NCI-H748 (cell line): Measurements from ENCODE around the gene NDRG4.

Experiments used
- DNase-seq: peaks from one replicate; lab custom pipeline; 2025; ENCODE audit not compliant: unreplicated experiment; lab: John Stamatoyannopoulos, UW

Gene NDRG4

GRCh38 chr16:58537124-58537906 is 37.4 kb downstream of the NDRG4 start:
- DNase-seq = no peak

- no peak for DNase-seq
Observed at GRCh38 chr16:58541711-58542110, 41.8 kb downstream of the NDRG4 start.

- no peak for DNase-seq
Observed at GRCh38 chr16:58542291-58542690, 42.3 kb downstream of the NDRG4 start.

GRCh38 chr16:58543685-58544084 is 43.7 kb downstream of the NDRG4 start:
- DNase-seq = no peak

- no peak for DNase-seq
Observed at GRCh38 chr16:58548378-58548777, 48.4 kb downstream of the NDRG4 start.

GRCh38 chr16:58551496-58551895 is 51.6 kb downstream of the NDRG4 start:
- no peak for DNase-seq

GRCh38 chr16:58556678-58557077 is 56.7 kb downstream of the NDRG4 start:
- no peak for DNase-seq
